Thyroid gland (tissue), 4 donors: ENCODE results near the gene DUSP10.

Experiments used
- POLR2A ChIP-seq, 2 donors: fragments of 450-650 bp; IDR thresholded peaks; one replicate each; pipeline ENCODE4 v1.6.1; 2017; ENCODE audit warnings: antibody characterized with exemption in 2 of 2, mild to moderate bottlenecking in 2 of 2, moderate library complexity in 1 of 2
- TF ChIP-seq, protein P1 (sequence below), 6 experiments: fragments of 200-600 bp in 3 of 6; fragments of 450-650 bp in 3 of 6; sonication (generic) in 3 of 6; IDR thresholded peaks; one replicate each; pipeline ENCODE4 v1.5.1; 2016 to 2019; ENCODE audit warnings: antibody characterized with exemption in 6 of 6, mild to moderate bottlenecking in 2 of 6, inconsistent platforms in 1 of 6, moderate library complexity in 1 of 6

DNA sequence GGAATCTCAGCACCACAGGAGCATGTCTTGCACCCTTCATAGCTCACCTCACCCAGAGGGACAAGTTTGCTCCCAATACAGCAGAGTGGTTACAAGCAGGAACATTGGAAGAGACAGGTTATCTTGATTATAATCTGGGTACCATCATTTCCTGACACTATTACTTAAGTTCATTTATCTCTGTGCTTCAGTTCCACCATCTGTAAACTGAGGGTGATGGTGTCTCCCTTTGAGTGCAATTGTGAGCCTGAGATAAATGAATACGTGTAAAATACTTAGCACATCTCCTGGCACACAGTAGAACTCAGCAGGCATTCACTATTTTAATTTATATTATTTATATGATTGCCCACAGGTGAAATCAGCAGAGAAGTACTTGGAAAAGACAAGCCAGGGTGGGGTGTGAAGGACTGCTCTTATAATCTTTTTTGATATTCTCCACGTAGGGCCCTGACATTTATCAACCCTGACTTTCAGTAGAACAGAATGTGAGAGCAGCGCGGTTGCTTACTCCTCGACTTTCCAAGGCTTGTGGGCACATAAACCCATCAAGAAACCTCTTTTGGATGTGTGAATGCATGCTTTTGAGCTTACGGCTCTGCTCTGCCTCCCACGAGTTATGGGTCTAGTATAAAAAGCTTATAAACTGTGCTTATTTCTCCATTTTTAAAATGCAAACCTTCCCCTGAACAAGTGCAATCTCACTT lies 34.9 kb downstream of the DUSP10 start:
- TF ChIP-seq, protein P1, sequence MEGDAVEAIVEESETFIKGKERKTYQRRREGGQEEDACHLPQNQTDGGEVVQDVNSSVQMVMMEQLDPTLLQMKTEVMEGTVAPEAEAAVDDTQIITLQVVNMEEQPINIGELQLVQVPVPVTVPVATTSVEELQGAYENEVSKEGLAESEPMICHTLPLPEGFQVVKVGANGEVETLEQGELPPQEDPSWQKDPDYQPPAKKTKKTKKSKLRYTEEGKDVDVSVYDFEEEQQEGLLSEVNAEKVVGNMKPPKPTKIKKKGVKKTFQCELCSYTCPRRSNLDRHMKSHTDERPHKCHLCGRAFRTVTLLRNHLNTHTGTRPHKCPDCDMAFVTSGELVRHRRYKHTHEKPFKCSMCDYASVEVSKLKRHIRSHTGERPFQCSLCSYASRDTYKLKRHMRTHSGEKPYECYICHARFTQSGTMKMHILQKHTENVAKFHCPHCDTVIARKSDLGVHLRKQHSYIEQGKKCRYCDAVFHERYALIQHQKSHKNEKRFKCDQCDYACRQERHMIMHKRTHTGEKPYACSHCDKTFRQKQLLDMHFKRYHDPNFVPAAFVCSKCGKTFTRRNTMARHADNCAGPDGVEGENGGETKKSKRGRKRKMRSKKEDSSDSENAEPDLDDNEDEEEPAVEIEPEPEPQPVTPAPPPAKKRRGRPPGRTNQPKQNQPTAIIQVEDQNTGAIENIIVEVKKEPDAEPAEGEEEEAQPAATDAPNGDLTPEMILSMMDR (IDR thresholded peaks at IDR 0.05) = no peak
- TF ChIP-seq POLR2A (IDR thresholded peaks at IDR 0.05) = no peak
